GM10266 (cell line): ENCODE results near the gene DDX23.

Experiments used
- DNase-seq: peaks from one replicate; pipeline ENCODE4 v3.0.0; 2012; ENCODE audit errors: extremely low spot score
- TF ChIP-seq, protein P1 (sequence below): IDR thresholded peaks from 2 replicates; pipeline ENCODE4 v1.5.1; 2012; ENCODE audit warnings: mild to moderate bottlenecking, low read depth; ENCODE audit not compliant: control insufficient read depth, insufficient read depth; ENCODE audit errors: missing control alignments

Gene DDX23

DNA sequence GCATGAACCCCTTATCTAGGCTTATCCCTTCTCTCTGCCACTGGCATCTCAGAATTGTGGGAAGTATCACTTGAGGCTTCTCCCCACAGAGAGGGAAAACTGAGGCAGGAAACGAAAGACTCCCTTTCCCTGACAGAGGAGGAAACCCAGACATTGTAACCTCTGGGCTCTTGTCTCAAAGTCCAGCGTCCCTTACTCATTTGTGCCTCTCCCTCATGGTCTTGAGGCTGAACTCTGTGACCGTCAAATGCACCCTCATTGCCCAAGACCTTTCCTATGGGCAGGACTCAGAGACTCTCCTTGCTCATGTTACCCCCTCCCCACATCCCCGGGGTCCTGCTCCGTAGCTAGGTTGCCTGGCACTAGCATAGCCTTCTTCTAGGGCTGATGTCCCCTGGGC, 29.8 kb downstream of the DDX23 start:
- DNase-seq, result no peak
- TF ChIP-seq, protein P1, sequence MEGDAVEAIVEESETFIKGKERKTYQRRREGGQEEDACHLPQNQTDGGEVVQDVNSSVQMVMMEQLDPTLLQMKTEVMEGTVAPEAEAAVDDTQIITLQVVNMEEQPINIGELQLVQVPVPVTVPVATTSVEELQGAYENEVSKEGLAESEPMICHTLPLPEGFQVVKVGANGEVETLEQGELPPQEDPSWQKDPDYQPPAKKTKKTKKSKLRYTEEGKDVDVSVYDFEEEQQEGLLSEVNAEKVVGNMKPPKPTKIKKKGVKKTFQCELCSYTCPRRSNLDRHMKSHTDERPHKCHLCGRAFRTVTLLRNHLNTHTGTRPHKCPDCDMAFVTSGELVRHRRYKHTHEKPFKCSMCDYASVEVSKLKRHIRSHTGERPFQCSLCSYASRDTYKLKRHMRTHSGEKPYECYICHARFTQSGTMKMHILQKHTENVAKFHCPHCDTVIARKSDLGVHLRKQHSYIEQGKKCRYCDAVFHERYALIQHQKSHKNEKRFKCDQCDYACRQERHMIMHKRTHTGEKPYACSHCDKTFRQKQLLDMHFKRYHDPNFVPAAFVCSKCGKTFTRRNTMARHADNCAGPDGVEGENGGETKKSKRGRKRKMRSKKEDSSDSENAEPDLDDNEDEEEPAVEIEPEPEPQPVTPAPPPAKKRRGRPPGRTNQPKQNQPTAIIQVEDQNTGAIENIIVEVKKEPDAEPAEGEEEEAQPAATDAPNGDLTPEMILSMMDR, result no peak

- TF ChIP-seq, protein P1, result no peak
- no peak for DNase-seq
These were observed 31.8 kb downstream of the DDX23 start for GRCh38 chr12:48819986-48820725.

DNA sequence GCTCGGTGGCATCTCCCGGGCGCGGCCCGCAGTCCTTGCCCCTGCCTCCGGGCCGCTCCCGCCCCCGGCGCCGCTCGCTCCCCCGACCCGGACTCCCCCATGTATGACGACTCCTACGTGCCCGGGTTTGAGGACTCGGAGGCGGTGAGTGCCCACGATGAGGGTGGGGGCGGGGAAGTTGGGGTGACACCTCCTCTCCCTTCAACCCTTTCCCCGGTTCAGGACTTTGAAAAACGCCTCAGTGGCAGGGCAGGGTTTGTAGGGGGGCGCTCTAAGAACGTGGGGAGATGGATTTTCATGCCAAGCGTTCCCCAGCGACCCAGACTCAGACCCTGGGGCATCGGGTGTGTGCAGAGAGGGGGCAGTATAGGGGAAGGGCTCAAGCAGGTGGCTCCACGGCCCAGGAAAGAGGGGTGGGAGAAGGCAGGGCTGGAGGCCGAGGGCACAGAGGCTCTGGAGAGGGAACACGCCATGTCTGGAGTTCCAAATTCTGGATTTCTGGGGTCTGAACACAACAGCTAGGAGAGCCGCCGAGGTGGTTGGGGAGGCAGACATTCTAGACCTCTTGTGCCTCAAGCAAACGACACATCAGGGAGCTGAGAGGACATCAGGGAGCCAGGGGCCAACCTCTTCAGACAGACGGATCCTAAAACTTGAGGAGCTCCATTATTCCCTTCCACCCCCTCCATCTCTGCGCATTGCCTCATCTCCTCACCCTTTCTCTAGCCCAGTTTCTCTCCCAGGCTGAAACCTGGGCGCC, 33.0 kb downstream of the DDX23 start:
- TF ChIP-seq, protein P1, result no peak
- no peak for DNase-seq

GRCh38 chr12:48817873-48818830, 33.8 kb downstream of the DDX23 start, which contains the start of gene CACNB3:
TSS of gene CACNB3 (plus strand) at chr12:48818496. CDS start at chr12:48818930, 434 bp downstream.
- TF ChIP-seq, protein P1, result no peak

GRCh38 chr12:48816143-48816854, 35.7 kb downstream of the DDX23 start:
- DNase-seq, result no peak
- TF ChIP-seq, protein P1, result no peak

More at GRCh38 chr12:48817873-48818830, 33.8 kb downstream of the DDX23 start, which contains the start of gene CACNB3:
- peak; percentile 86 for DNase-seq
